ENCODE results near the gene RUSC2. TPM values are rescaled to one million over a fixed set of nuclear protein-coding genes. Genes with fewer than 3 reads are reported as not detected.

Gene RUSC2
- total RNA-seq, 2 donors from 2014 or later, result 3.8 to 5.3 TPM

- H3K4me3 Mint-ChIP-seq, result no peak overlapping the region
- ATAC-seq (replicated peaks in 1 of 2), result no peak
These were observed 48.7 kb downstream of the RUSC2 start for GRCh38 chr9:35538361-35539234.

More at GRCh38 chr9:35538361-35539234, 48.7 kb downstream of the RUSC2 start:
- Mint-ChIP-seq H3K9me3 (no peaks in the 10 kb centered on the region), H3K4me1 (ENCODE audit: low read depth) (no peaks in the 10 kb centered on the region), H3K27me3 (ENCODE audit: low read depth) (no peaks in the 10 kb centered on the region), H3K36me3 (ENCODE audit: insufficient read depth in 2 of 2) (no peaks in the 10 kb centered on the region), H3K27ac (no peak overlapping the region)
- DNase-seq, result no peak

Other genes starting within 250 kb of the RUSC2 start
- 10 to 100 TPM; 39.9 to 45.5 TPM for gene TESK1, start 115.2 kb downstream of the RUSC2 start, total RNA-seq
- gene CD72, start 128.3 kb downstream of the RUSC2 start, total RNA-seq, result 10 to 100 TPM; 28.7 to 31.9 TPM
- gene SIT1, start 160.8 kb downstream of the RUSC2 start, total RNA-seq, result 10 to 100 TPM; 61.4 to 65.6 TPM
- gene RMRP, start 167.9 kb downstream of the RUSC2 start, total RNA-seq, result 1,000 to 10,000 TPM; 5,353 to 9,709 TPM
- gene CCDC107, start 168.2 kb downstream of the RUSC2 start, total RNA-seq, result 10 to 100 TPM in 1 of 2 donors, 1 to 10 TPM in 1; 9.5 to 10.8 TPM
- gene ARHGEF39, start 175.1 kb downstream of the RUSC2 start, total RNA-seq, result 10 to 100 TPM; 12.0 to 15.1 TPM
- gene CA9, start 183.8 kb downstream of the RUSC2 start, total RNA-seq, result 1 to 10 TPM in 1 of 2 donors, under 1 TPM in 1; 0.65 to 1.6 TPM
- gene TPM2, start 199.8 kb downstream of the RUSC2 start, total RNA-seq, result 1 to 10 TPM; 5.4 to 7.8 TPM
- 100 to 1,000 TPM; 200 to 235 TPM for gene TLN1, start 242.1 kb downstream of the RUSC2 start, total RNA-seq
- gene CREB3, start 242.6 kb downstream of the RUSC2 start, total RNA-seq, result 10 to 100 TPM; 30.7 to 33.1 TPM

Data from activated T-cell treated with anti-CD3 and anti-CD28 coated beads, Interleukin-2, amount 50 U/mL, for 72 hours (primary cell).